GM21529 (cell line): Measurements from ENCODE around the gene SAMD14.
"Not testable (repeated sequence)": the region's sequence is repeated elsewhere in the genome, so short reads cannot be mapped to it uniquely, and the experiment has no call there.

Experiments
- ATAC-seq: cut with Tn5 transposase; IDR thresholded peaks from one replicate; pipeline ENCODE4 v1.9.1; 2021; ENCODE audit not compliant: unreplicated experiment

SAMD14 gene

GRCh38 chr17:50079334-50080095 lies 50.4 kb downstream of the SAMD14 start:
- ATAC-seq: no peak

GRCh38 chr17:50078430-50078829 lies 51.5 kb downstream of the SAMD14 start:
- no peak for ATAC-seq

GRCh38 chr17:50076591-50077235 lies 53.2 kb downstream of the SAMD14 start:
- no peak for ATAC-seq

- no peak for ATAC-seq
These were observed 53.8 kb downstream of the SAMD14 start for GRCh38 chr17:50076221-50076590.

GRCh38 chr17:50075446-50076032 lies 54.4 kb downstream of the SAMD14 start:
- ATAC-seq: no peak

GRCh38 chr17:50074227-50074626 lies 55.7 kb downstream of the SAMD14 start:
- no peak for ATAC-seq

GRCh38 chr17:50072925-50073324 lies 57.0 kb downstream of the SAMD14 start:
- ATAC-seq: no peak

- ATAC-seq: no peak
These were observed 57.8 kb downstream of the SAMD14 start for GRCh38 chr17:50072130-50072529.

- ATAC-seq: no peak
These were observed 58.3 kb downstream of the SAMD14 start for GRCh38 chr17:50071692-50072091.

GRCh38 chr17:50070908-50071680 lies 58.9 kb downstream of the SAMD14 start:
- no peak for ATAC-seq

GRCh38 chr17:50067996-50068395 lies 62.0 kb downstream of the SAMD14 start:
- no peak for ATAC-seq

GRCh38 chr17:50066995-50067394 lies 63.0 kb downstream of the SAMD14 start:
- ATAC-seq: no peak

GRCh38 chr17:50065056-50065455 lies 64.9 kb downstream of the SAMD14 start:
- ATAC-seq: no peak

- ATAC-seq: no peak
These were observed 65.5 kb downstream of the SAMD14 start for GRCh38 chr17:50064253-50065001.

GRCh38 chr17:50063561-50064252 lies 66.3 kb downstream of the SAMD14 start:
- no peak for ATAC-seq

- no peak for ATAC-seq
These were observed 67.4 kb downstream of the SAMD14 start for GRCh38 chr17:50062293-50063243.

- not testable (repeated sequence) for ATAC-seq
These were observed 68.3 kb downstream of the SAMD14 start for GRCh38 chr17:50061713-50062045.

- no peak for ATAC-seq
These were observed 68.8 kb downstream of the SAMD14 start for GRCh38 chr17:50060951-50061712.
